NCI-H2029 treated with DMSO at 0.1 percent for 48 hours (cell line): ENCODE measurements around the gene CEP97.

ENCODE experiments used
- DNase-seq: peaks from one replicate; lab custom pipeline; 2025; lab: John Stamatoyannopoulos, UW

CEP97 gene

GRCh38 chr3:101813817-101814440 lies 89.5 kb downstream of the CEP97 start:
- no peak for DNase-seq

GRCh38 chr3:101814835-101815234 lies 90.4 kb downstream of the CEP97 start:
- no peak for DNase-seq

- no peak for DNase-seq
These were observed 92.1 kb downstream of the CEP97 start for GRCh38 chr3:101816215-101817149.

GRCh38 chr3:101817992-101818391 lies 93.6 kb downstream of the CEP97 start:
- no peak for DNase-seq

- no peak for DNase-seq
These were observed 95.3 kb downstream of the CEP97 start for GRCh38 chr3:101819649-101820206.
